NCI-H187 treated with DMSO at 0.1 percent for 48 hours (cell line): ENCODE measurements around the gene SLC25A47.
"Not testable (repeated sequence)": the region's sequence is repeated elsewhere in the genome, so short reads cannot be mapped to it uniquely, and the experiment has no call there.

Experiments
- DNase-seq: peaks from one replicate; lab custom pipeline; 2025; lab: John Stamatoyannopoulos, UW

Gene SLC25A47, protein sequence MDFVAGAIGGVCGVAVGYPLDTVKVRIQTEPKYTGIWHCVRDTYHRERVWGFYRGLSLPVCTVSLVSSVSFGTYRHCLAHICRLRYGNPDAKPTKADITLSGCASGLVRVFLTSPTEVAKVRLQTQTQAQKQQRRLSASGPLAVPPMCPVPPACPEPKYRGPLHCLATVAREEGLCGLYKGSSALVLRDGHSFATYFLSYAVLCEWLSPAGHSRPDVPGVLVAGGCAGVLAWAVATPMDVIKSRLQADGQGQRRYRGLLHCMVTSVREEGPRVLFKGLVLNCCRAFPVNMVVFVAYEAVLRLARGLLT

DNA sequence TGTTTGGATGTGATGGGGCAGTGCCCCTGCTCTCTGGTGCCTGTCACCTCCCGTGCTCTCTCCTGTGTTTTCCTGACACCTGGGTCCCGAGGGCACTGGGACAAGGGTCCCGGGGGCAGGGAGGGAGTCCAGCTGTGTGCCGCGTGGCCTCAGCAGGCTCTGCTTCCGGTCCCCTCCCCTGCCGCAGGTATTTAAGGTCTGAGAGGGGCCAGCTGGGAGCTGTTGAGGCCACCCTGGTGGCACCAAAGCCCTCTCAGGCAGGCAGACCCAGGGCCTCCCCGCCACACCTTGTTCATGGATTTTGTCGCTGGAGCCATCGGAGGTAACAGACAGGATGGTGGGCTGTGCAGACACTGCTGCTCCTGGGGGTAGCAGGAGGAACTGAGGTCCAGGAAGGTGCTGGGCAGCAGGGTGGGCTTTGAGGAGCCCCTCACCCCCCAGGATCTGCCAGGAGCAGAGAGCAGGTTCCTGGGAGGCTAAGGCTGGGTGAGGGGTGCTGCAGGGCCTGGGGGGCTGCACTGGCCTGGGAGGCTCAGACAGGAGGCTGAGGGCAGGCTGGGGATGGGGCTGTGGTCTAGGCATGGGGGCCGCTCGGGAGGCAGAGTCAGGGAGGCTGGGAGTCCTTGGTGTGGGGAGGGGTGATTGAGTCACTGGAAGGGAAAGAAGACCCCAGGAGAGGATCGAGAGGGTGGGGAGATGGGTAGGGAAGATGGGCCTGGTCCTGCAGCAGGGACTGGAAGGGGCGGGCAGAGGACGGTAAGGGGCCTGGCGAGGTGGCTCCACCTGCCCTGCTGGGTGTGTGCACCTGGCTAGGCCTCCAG is at the start of gene SLC25A47:
TSS of gene SLC25A47 (plus strand) at position 219 of the 821 bp plus-strand sequence. CDS start at position 295, 76 bp downstream.
- DNase-seq: no peak

DNA sequence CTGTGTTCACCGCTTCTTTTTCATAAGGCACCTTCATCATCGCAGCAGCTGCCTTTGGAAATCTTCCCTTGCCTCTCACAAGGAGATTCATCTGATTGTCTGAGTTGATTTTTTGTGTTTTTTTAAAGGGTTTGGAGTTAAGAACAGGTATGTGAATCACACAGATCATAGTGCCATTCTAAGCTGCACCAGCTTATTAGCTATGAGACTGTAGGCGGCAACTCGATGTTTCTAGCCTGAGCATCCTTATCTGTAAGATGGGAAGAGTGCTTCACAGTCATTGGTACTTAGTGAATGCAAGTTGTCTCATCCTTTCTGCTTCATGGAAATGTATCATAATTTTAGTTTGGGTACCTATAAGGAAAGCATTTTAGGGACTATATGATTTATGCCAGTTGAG is 48.9 kb upstream of the SLC25A47 start:
- no peak for DNase-seq

DNA sequence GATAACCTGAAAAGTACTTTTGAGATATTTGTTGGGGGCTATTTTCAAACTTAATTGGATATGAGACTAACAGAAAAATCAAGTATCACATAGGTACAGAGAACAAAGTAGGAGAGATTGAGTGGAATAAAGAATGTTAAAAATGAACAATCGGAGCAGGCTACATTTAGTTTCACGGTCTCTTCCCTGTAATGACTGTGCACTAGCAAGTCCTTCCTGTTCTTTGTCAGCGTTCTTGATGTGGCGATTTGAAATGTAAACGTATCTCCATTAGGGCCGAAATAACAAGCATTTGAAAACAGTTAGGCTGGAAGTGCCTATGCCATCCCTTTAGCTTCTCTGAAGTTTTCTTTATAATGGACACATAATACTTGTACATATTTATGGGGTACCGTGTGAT is 47.9 kb upstream of the SLC25A47 start:
- no peak for DNase-seq

DNA sequence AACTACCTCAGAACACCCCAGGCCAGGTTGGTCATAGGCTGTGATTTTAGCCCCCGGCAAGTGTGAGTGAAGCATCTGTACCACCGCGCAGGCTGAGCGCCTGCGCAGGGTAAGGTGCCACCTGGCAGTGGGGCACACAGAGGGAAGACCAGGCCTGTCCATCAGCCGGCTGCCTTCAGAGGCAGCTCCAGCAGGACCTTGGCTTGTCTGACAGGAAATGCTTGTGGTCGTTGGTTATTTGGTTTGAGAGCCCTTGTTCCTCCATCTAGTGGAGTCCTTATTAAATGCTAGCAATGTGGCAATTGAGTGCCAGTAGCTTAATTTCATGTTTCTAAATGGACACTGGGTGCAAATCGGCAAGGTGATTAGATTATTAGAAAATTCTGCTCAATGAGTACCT is 44.4 kb upstream of the SLC25A47 start:
- no peak for DNase-seq

DNA sequence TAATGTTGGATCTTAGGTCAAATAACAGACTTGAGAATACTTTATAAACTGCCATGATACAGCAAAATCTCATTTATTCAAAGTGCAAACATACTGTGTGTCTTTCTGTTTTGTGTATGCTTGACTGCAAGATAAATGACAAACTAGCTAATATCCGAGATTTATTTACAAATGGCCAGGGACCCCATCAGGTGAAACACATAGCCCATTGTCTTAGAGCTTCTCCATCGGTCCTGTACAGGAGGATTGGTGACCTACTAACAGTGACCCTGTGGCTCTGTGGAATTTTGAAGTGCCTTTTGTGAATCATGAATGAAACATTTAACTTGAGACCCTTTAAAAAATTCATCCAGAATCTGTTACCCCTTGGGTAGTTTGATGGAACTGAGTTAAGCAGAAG is 44.0 kb upstream of the SLC25A47 start:
- no peak for DNase-seq

DNA sequence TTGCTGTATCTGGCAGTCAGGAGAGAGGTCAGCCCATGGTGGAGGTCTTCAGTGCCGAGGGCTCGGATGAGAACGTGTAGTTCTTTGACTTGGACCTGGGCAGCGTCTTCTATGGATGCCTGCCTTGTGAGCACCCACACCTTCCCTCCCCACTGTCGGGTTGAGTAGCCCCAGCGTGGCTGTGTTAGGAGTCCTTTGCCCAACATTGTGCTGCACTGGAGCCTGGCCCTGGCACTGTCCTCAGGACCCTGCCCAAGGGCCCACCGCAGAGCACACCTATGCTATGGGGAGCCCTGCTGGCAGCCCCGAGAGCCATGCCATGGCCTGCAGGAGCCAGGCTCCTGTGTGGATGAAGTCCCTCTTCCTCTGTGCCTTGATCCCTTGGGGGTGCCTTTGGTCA is 43.6 kb upstream of the SLC25A47 start:
- no peak for DNase-seq

DNA sequence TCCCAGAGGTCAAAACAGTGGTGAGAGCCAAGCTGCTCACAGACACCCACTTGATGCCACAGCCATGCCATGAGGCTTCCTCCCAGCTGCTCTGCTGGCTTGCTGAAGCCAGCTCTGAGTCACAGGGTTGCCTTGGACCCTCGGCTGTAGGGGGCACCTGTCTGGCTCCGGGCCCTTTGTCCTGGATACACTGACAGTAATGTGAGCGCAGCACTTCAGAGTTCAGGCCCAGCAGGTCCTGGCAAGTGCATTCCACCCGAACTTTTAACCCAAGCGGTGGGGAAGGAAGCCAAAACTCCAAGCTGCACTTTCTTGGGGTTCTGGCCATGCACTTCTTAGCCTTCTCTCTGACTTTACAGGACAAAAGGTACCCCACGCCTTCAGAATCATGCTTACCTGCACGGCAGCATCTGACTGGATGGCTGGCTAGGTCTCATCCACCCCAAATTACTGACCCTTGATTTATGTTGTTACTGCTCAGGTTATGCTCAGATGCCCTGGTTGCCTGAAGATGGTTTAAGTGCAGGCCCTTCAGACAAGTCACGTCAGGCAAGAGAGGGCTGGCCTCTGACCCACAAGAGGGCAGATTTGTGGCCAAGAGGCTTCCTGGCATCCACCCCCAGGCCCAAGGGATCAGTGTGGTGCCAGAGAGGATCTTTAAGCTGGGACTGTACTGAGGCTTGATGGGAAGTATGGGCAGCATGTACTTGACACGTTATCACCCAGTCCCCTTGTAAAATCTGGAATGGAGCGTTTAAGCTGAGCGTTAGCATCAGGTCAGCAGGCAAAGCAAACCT is 41.7 kb upstream of the SLC25A47 start:
- DNase-seq: no peak

DNA sequence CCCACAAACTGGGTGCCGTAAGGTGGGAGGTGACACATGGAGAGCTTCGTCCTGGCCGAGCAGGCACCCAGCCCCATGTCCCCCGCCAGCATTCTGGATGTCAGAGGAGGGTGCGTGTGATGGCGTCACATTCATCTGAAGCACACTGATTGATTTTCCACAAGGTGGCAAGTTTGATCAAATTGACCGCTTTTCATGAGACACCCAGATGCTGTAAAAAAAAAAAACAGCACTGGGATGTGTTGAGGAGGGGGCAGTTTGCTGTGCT is 41.1 kb upstream of the SLC25A47 start:
- DNase-seq: no peak

DNA sequence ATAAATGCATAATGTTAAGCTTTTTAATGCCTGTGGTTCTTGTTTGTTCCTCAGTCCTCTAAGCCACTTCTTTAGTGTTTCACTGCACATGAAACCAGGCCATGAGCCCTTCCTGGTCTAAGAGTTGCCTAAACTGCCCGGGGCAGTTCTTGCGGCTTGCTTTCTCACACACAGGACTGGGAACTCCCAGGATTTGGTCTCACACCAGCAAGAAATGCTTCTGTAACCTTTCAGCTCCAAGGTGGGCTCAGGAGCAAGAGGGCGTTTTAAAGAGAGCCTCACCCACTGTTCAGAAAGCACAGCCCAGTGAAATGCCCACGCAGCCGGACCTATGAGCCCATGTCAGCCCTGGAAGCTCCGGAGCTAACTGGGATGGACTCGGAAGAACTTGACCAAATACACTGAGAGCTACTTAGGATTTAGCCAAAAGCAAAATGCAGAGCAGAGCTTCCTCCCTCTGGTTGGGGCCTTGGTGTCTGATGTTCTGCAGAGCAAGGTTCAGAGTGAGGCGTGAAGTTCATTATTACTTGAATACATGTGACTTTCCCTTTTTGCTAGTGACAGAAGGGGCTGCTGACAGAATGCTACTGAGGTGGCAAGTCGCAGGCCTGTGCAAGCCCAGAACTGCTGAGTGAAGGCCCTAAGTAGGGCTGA is 40.2 kb upstream of the SLC25A47 start:
- DNase-seq: no peak

DNA sequence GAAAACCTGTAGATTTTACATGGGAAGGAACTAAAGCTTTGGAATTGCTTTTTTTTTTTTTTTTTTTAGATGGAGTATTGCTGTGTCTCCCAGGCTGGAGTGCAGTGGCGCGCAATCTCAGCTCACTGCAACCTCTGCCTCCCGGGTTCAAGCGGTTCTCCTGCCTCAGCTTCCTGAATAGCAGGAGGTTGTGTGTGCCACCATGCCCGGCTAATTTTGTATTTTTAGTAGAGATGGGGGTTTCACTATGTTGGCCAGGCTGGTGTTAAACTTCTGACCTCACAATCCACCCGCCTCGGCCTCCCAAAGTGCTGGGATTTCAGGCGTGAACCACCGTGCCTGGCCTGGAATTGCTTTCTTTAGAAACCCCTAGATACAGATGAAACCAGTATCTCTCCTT is 39.7 kb upstream of the SLC25A47 start:
- DNase-seq: not testable (repeated sequence)

DNA sequence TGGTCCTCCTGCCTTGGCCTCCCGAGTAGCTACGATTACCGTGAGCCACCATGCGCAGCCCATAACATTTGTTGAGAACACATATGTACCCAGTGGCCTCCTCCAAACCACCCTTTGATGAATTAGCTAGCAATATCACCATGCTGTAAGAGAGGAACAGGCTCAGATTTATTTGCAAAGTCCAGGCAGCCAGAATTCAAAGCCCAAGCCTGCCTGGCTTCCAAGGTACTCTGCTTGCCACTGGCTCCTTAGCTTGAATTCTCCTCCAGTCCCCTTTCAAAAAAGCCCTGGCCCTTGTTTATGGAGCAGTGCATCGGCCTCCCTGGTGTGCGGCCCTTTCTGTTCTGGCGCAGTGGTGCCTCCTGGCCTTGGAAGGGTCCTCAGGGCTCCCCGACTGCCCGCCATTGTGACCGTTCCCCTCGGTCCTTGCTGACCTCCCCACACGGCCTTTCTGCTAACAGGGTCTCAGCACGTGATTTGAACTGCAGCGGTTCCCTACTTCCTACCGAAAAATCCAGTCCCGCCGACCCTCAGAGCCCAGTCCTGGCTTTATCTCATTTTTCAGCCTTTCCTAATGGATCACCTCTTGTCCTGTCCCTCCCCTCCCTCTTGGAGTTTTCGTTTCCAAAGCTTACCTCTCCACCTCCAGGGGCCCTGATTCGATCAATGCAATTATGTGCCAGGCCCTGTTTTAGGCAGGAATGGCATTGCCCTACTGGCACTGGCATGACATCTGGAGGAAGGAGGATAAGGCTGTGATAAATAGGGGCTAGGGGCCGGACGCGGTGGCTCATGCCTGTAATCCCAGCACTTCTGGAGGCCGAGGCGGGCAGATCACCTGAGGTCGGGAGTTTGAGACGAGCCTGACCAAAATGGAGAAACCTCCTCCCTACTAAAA is 38.9 kb upstream of the SLC25A47 start:
- no peak for DNase-seq

DNA sequence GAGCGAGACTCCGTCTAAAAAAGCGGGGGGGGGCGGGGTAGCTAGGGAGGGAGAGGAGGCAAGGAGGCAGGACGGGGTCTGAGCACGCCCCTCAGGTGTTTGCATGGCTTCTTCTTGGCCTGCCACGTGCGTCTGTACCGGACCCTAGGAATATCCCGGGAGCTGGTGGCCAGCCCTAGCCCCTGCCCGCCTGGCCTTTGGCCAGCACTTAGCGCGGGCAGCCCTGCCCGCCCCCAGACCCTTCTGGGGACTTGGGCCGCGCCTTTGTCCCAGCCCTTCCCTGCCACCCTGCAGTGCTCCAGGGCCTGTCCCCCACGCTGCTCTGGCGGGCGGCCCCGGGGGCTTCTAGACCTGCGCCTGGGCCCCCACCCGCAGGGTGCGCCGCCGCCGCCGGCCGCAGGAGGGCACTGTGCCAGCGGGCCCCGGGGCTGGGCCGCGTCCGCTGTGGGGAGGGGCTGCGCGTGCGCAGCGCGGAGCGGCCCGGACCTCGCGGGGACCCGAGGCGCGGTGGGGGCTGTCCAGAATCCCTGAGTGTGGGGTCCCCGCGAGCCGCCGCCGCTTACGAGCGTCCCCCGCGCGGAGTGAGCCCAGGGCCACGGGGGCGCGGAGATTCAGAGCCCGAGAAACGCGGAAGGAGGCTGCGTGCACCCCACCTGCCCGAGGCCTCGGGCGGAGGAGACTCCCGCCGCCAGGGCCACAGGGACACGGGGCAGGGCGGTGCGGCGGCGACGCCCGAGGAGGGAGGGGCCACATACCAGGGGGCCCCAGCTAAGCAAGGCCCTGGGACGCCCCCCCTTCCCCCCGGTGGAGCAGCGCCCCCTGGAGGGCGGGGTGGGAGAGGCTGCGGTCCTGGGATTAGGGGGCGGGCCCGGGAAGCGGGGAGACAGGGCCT is 37.9 kb upstream of the SLC25A47 start:
- no peak for DNase-seq

DNA sequence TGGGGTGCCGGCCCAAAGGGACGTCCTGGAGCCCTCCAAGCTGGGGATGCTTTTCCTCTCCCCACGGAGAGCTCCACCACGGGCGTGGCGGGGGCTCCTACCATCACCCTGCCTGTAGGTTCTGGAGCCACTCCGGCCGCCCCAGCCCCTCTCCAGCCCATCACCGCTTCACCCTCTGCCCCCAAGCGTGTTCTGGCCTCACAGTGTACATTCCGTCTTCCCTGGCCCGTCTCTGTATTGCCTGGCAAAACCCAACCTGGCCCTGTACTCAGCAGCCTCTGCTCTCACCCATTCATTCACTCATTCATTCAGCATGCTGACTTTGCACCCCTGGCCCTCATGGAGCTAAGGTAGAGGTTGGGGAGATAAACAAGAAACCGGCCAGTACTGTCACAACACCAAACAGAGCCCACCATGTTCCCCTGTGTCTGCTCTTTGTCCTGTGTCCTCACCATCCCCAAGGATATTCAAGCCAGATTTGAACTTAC is 37.2 kb upstream of the SLC25A47 start:
- no peak for DNase-seq

DNA sequence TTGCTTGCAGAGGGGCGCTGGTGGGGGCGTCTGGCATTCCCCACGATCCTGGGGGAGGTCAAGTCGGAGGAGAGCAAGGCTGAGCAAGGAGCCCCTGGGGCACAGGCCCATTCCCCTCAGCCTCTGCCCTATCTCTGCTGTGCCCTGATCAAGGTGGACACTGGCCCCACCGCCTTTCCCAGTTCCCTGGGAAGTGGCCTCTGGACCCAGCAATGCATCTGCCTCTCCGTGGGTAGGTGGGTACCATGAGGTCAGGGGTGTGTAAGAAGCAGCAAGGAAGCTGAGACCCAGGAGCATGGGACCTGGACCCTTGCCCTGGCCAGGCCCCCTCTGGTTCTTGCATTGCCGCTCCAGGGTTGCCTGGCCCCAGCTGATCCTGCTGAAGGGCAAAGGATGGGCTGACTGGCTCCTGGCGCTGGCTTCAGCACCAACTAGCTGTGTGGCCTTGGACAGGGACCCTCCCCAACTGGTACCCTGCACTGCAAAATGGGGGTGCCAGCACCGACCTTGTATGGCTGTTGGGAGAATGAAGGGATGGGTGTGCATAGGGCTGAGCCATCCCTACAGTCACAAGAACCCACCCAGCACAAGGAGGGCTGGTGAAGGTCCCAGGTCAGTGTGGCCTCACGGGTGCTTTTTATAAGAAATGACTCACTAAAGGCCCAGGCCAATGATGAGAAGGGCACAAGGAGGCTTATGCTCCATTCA is 36.5 kb upstream of the SLC25A47 start:
- DNase-seq: no peak

DNA sequence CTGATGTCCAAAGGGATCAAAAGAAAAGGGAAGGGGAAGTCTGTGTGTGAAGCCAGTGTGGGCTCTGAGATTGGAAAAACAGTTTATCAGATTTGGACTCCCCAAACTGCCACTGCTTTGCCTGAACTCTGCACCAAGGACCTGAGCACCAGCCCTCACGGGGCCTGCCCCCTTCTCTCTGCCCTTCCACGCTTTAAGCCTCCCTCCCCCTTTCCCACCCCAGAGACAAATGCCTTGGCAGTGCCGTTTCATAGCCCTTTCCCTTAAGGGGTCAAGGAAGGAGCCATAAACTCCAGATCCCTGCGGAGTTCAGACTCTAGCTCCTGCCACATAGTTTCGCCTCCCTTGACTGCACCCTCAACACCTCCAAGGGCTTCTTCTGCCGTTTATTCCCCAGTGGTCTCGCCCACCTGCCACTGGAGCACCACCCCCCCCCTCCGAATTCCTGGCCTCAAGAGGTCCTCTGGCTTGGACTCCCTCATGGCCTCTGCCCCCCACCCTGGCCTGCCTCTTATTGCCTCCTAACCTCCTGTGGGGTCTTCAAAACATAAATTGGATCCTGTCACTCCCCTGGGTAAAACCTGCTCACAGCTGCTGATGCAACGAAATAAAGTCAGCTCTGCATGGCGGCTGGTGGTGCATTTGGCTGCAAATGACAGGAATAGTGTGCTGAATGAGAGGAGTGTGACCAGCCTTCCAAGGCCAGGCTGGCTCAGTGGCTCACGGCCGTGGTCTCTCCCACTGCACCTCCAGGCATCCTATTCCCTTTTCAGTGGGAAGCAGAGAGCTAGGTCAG is 35.7 kb upstream of the SLC25A47 start:
- DNase-seq: no peak

DNA sequence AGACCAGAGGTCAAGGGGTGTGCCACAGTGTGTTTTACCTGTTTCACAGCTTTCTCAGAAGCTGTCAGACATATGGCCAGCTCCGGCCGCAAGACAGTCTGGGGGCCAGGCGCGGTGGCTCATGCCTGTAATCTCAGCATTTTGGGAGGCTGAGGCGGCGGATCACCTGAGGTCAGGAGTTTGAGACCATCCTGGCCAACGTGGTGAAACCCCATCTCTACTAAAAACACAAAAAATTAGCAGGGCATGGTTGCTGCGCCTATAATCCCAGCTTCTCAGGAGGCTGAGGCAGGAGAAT is 35.2 kb upstream of the SLC25A47 start:
- DNase-seq: not testable (repeated sequence)

DNA sequence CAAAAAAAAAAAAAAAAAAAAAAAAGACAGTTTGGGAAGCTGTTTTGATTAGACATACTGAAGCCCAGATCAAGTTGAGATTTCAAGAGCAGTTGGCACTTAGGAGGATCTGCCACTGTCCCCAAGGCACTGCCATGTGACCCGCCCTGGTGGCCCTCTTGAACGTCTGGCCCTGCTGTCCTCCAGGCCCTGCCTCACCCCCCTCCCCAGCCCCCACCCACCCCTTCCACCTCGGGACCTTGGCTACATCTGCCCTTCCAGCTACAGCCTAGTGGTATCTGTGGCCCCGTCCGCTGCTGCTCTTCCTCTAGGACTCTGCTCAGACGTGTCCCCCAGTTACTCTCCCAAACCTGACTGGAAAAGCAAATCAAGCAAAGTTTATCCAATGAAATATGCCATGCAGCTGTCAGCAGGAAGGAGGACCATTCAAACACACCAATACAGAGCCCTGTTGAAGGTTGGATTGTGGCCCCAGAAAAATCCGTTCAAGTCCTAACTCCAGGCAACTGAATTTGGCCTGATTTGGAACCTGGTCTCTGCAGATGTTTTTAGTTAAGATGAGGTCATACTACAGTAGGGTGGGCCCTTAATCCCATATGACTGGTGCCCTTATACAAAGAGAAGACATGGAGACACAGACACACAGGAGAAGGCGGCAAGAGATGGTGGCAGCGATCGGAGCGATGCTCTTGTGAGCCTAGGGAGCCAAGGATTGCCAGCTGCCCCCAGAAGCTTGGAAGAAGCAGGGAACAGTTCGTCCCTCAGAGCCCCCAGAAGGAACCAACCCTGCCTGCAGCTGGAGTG is 34.6 kb upstream of the SLC25A47 start:
- no peak for DNase-seq
